SHP77 (cell line): ENCODE measurements around the gene PANX2.
A peak's percentile ranks its signal among the peaks of the same experiment; 100 is the strongest.

Experiments used
- DNase-seq, 2 experiments: peaks; one replicate each; lab custom pipeline; 2025; lab: John Stamatoyannopoulos, UW

Gene PANX2

DNA sequence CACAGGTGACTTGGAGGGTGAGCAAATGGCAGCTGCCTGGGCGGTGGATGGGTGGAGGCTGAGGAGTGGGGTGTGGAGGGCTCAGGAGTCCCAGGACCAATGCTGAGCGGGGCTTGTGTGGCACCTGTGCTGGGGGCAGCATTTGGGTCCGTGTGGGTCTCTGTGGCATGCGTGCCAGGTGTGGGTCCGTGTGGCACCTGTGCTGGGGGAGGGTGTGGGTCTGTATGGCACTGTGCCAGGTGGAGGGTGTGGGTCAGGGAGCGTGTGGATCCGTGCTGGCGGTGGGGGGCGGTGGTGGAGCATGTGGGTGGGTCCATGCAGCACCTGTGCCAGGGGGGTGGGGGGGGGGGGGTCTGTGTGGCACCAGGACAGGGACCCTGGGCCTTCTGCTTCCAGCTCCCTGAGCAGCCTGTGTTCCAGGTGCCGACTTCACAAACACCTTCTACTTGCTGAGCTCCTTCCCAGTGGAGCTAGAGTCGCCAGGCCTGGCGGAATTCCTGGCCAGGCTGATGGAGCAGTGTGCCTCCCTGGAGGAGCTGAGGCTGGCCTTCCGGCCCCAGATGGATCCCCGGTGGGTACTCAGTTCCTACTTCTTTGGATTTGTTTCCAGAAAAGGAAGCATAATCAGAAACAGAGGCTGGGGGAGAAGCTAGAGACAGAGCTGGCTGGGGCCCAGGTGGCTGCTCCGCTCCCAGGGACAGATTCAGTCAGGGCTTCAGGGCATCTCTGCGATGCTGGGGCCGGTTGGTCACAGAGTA is 44.9 kb downstream of the PANX2 start:
- DNase-seq = no peak

DNA sequence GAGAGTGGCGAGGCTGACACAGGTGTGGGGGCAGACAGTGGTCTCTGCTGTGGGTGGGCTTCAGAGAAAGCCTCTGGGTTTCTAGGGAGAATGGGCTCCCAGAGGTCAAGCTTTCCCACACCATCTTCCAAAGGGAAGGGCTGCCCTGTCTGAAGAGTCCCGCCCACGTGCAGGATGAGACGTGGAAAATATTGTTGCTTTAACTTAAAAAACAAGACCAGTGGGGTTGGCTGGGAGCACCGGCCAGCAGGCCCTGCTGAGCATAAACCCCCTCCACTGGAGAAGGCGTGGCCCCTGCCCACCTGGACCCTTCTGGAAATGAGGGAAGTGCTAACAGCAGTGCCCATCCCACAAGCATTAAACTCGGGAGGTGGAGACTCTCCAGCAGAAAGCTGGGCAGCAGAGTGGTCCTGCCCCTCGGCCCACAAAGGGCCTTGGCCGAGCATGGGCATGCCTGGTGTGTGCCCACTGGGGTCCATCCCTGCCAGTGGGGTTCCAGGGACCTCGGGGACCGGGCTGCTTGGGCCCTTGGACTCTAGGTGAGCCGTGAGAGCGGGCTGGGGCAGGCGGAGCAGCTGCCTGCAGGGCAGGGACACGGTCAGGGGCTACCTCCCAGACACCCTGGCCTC is 45.6 kb downstream of the PANX2 start:
- no peak for DNase-seq

DNA sequence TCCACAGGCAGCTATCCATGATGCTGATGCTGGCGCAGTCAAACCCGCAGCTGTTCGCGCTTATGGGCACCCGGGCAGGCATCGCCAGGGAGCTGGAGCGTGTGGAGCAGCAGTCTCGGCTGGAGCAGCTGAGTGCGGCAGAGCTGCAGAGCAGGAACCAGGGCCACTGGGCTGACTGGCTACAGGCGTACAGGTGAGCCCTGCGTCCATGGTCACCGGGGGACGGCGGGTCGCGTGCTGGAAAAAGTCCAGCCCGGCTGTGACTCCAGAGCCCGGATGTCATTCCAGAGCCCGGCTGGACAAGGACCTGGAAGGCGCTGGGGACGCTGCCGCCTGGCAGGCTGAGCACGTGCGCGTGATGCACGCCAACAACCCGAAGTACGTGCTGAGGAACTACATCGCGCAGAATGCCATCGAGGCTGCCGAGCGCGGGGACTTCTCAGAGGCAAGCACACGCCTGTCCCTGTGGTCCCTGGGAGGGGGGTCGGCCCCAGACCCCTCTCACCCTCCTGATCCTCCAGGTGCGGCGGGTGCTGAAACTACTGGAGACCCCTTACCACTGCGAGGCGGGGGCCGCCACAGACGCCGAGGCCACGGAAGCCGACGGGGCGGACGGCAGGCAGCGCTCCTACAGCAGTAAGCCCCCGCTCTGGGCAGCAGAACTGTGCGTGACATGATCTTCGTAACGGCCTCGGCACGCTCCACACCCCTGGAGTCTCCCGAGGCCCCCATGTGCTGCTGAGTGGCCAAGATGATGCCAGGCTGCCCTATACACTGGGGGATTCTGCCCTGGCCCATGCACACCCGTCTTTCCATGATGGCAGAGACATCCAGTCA is 46.4 kb downstream of the PANX2 start:
- no peak for DNase-seq

DNA sequence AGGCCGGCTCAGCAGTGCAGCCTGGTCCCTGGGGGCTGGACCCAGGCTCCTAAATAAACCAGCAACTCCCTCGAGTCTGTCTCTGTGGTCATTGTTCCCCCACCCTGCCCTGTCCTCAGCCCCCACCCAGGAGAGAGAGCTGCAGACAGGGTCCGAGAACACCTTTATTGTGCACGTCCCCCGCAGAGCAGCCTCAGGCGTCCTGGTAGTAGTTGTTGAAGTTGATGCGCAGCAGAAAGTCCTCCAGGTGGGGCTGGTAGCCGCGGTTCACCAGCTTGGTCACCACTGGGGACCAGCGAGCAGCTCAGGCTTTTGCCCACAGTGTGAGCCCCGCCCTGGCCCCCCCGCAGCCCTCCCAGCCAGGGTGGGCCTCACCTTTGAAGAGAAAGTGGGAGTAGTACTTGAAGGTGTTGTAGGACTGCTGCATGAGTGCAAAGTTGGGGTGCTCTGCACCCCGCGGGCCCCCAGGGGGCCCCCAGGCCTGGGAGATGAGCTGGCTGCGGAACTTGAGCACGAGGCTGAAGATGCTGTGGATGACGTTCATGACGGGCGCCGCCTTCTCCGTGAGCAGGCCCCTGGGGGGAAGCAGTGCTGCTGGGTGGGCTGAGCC is 47.1 kb downstream of the PANX2 start:
- no peak for DNase-seq

DNA sequence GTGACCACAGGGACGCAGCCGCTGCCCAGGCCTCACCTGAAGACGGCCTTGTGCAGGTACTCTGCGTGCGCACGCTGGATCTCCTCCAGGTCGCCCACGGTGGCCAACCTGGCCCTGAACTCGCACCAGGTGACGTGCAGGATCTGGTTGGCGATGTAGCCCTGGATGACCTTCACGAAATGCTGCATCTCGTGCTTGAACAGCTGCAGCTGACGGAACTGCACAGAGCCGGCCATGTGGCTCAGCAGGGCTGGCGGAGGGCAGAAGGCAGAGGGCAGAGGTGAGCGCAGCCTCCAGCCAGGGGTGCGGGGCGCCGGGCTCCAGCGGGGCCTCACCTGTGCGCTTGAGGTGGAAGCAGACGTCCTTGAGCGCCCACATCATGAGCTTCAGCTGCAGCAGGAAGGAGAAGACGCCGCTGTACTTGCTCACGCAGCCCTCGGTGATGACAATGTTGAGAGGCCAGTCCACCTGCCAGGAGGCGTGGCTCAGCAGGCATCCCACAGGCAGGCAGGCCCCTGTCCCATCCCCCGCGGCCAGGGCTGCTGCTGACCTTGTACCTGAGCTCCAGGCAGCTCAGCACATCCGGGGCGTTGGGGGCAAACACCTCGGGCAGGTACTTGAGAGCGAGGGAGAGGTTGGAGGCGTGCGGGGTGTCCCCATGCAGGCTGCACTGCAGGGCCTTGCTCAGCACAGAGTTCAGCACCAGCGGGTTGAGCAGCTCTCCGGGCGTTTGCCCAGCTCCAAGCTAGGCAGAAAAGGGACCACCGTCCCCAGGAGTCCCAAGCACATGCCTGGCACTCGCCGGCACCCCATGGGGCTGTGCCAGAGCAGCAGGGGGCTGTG is 47.8 kb downstream of the PANX2 start:
- DNase-seq = peak in 1 of 2 experiments; percentile 24

DNA sequence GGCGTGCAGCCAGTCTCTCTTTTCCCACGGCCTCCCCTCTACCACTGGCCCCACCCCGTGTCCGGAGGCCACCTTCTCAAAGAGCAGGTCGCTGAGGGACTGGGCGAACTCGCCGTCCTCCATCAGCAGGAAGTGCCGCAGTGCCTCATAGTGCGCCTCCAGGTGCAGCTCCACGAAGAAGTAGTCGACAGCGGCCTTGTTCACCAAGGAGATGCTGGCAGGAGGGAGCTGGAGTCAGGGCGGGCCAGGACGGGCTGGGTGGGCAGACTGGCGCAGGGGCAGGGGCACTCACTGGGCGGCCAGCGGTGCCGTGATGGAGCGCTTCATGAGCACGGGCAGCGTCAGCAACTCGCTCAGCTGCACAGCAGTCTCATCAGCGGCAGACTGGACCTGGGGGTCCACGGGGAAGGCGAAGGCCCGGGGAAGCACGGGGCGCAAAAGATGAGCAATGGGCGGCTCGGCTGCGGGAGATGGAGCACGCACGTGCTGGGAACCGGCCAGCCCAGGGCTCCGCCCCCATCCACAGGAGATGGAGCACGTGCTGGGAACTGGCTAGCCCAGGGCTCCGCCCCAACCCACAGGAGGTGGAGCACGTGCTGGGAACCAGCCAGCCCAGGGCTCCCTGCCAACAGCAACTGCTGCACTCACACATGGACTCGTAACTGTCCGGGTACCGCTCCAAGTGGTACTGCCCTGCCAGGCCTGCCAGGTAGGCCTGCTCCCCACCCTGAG is 48.6 kb downstream of the PANX2 start:
- DNase-seq = peak; percentile 42 to 67

DNA sequence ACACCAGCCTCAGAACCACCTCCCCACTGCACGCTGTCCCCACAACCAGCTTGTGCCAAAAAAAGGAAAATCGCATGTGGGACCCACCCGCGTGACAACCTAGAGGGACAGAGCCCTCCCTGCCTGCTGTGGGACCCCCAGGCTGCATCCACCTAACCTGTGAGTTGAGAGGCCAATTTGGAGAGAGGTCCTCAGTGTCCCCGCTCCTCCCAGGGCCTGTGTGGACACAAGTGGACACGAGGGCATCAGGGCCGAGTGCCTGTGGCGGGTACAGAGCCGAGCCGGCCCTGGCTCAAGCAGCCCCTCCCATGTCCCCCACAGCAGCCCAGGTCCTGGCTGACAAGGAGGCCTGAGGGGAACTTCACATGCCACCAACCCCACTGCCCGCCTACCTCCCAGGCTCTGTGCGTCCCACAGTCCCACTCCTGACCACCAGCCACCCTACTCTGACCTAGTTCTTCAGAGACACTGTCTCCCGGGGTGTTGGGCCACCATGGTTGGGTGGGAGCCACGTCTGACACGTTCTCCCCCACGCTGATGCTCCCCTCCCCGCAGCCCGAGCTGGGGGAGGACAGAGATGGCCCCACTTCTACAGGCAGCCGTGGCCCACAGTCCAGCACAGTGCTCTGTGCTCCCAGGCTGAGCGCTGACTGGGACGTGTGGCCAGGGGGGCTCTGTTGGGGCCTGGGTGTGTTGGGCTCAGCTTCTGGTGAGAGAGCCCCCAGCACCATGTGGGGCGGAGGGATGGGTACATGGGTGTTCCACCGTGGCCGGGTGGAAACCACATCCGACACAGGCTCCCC is 49.5 kb downstream of the PANX2 start:
- DNase-seq = no peak

DNA sequence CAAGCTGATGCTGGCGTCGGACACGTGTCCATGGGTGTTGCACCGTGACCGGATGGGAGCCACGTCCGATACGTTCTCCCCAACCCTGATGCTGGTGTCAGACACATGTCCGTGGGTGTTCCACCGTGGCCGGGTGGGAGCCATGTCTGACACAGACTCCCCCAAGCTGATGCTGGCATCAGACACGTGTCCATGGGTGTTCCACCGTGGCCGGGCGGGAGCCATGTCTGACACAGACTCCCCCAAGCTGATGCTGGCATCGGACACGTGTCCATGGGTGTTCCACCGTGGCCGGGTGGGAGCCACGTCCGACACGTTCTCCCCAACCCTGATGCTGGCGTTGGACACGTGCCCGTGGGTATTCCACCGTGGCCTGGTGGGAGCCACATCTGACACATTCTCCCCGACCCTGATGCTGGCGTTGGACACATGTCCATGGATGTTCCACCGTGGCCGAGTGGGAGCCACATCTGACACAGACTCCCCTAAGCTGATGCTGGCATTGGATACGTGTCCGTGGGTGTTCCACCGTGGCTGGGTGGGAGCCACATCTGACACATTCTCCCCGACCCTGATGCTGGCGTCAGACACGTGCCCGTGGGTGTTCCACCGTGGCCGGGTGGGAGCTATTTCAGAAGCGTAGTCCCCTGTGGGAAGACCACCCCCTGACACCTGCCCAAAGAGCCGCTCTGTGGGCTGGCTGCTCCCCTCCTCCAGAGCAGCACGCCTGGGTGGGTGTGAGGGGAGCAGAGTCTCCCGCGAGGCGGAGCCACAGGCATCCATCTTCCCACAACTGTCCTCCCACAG is 50.3 kb downstream of the PANX2 start:
- no peak for DNase-seq

DNA sequence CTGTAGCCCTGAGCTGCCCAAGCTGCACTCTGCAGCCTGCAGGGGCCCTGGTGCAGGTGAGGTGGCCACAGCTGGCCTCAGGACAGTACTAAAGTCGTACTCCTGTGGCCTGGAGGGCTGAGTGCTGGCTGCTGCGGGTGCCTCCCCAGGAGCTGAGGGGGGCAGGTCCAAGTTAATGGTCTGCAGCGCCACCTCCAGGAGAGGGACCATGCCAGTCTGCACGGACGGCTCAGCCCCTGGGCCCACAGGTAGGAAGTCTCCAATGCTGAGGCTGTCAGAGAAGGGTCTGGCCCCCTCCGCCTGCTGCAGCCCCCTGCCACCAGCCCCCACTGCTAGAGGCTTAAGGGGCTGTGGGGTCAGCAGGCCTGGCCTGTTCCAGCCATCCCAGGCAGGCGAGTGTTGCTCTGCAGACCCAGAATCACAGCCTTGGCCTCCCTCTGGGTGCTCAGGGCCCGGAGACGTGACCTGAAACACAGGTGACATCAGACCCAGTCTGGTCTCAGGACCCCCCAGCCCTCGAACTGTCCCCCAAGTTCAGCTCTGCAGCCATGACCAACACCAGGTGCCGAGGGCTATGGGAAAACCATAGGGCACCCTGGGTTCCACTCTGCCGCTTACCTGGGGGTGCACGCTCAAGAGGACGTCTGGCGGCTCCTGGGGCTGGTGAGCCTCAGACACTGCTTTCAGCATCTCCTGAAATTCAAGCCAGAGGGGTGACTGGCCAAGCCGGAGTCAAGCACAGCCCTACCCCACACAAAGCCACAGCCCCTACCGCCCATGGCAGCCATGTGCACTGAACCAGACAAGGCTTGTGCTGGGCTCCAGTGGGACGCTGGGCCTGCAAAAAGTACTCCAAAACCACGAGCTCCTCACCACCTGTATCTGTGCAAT is 51.1 kb downstream of the PANX2 start:
- DNase-seq = no peak

DNA sequence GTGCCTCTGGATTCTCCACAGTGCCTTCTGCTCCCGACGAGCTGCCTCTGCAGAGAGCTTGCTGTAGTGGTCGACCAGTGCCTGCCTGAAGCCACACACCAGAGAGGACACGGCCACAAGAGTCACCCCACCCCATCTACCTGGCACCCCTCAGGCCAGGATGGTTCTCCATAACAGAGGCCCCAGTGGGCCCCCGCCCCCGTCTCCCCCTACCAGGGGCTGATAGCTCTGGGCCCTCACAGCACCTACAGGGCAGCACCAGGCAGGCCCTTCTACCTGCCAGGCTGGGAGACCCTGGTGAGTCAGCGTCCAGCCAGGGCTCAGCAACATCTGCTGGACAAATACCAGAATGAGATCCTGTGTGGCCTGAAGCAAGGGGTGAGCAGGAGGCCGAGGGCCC is 52.0 kb downstream of the PANX2 start:
- DNase-seq = no peak

DNA sequence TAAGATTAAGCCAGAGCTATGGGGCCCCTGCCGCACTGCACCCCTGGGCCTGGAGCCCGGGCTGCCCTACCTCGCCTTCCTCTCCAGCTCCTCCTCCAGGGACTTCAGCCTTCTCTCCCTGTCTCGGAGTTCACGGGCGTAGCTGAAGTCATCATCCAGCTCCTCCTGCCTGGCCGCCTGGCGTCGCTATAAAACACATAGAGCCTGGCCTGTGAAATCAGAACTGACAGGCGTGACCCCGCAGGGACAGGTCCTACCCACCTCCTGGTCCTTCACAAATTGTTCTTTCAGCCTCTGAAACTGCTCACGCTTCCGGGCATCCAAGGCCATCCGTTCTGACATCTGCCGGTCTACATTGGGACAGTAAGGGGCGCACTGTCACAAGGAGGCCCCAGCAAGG is 53.5 kb downstream of the PANX2 start:
- no peak for DNase-seq

DNA sequence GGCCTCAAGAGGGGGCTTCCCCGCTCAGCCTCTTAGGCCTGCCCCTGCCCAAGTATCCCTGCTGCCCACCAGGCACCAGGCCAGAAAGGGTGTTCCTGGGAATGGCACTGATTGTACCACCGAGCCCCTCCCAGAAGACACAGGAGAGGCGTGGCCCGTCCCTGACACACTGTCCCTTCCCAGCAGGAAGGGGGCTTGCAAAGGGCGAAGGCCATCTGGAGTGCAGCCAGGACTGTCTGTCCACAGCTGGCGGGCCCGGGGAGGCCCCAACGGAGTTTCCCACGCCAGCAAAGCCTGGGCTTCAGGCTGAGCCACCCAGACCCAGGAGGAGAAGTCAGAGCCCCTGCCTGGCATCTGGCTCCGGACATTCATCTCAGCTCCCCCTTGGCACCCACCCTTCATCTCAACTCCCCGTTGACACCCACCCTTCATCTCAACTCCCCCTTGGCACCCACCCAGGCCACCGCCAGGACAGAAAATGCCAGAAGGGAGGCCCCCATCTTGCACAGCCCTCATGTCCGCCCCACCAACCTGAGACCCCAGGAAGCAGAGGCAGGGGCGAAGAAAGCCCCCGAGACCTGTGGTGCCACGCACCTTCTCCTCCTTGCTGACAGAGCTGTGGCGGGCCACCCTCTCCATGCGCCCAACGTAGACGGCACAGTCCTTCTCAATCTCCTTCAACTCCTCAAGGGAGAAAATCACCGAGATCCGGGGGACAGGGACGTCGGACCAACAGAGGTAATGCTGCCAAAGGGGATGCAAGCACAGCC is 54.9 kb downstream of the PANX2 start:
- DNase-seq = no peak

DNA sequence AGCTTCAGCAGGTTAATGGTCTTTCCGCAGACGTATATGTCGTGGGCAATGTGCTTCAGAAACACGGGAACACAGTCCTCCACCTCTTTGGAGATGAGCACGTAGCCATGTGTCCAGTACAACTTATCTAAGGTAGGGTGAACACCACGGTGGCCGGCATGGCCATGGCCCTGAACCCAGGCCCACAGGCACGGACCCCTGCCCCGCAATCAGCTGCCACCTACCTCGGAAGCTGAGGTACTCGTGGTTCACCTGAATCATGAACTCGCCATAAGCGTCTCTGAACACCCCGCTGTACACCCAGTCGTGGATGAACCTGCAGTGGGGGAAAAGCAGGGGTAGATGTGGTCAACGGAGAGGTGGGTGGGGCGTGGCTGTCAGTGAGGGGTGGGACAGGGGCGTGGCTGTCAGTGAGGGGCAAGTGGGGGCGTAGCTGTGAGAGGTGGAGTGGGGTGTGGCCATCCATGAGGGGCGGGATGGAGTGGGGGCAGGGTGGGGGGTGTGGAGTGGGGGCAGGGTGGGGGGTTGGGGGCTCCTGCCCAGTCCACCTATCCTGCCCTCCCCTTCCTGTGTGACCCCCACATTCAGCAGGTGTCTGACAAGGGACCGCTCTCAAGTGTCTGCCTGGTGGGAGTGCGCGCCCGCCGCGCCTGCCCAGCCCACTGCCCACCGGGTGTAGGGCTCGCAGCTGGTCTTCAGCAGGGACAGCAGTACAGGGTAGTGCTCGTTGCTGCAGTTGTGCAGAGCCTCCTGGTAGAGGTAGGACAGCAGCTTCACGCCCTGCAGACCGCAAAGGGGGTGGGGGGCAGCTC is 55.7 kb downstream of the PANX2 start:
- no peak for DNase-seq

DNA sequence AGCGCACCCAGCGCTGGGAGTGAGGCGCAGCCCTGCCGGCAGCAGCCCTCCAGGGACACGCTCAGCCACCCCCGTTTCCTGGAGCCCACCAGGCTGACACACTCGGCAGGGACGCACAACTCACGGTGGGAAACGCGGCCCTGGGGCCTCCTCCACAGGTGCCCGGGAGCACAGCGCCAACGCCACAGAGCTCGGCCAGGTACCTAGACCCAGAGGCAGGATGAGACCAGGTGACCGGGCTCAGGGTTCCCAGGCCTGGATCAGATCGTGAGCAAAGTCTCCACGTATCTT is 56.3 kb downstream of the PANX2 start:
- DNase-seq = no peak

DNA sequence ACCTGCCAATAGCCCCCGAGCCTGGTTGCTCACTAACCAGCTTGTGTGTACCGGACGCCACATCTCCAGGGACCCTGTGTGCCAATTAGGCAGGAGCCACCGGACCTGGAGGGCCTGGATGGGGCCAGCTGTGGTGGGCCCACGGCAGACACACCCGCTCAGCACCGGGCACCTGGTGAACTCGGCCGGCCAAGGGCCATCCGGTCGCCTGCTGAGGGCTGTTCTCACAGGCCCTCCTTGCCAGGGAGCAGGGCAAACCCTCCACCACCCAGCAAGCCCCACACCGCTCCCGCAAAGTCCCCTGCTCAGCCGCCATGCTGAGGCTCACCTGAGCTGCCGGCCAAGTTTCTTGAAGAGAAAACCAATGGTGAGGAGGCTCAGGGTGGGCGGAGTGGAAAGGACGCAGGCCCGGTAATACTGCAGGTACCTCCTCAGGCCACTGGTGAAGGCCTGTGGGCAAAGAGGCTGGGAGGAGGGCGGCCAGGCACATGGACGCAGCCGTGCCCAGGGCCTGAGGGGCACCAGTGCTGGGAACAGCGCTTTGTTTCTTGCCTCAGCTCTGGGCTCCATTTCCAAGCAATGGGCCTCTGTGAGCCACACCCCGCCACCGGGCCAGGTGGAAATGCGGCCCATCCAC is 57.2 kb downstream of the PANX2 start:
- no peak for DNase-seq

DNA sequence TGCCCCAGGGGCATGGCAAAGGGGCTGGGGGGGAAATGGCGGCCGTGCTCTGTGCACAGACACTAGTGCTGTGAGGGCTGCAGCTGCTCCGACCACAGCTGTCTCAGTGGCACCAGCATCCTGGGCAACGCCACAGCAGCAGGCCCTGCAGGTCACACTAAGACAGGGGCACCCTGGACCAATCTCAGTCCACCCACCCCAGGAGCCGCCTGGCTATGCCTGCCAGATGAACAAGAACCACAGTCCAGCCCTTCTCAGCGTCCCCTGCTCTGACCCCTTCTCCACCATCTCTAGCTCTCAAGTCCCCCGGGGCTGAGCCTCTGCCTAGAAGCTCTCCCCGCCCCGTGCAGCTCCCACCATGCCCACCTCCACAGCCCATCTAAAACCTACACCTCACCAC is 57.8 kb downstream of the PANX2 start:
- DNase-seq = no peak
